CD4-positive, alpha-beta T cell treated with Interleukin-1 beta for 1 hour (primary cell): ENCODE results near the gene SSU72.
"Not testable (repeated sequence)": the region's sequence is repeated elsewhere in the genome, so short reads cannot be mapped to it uniquely, and the experiment has no call there.

Source experiments
- DNase-seq, 2 donors: peaks; one replicate each; pipeline ENCODE4 v3.0.0-alpha.2; 2020 to 2022

The SSU72 gene

GRCh38 chr1:1524750-1525383, 49.8 kb downstream of the SSU72 start:
- not testable (repeated sequence) for DNase-seq

GRCh38 chr1:1523651-1524050, 51.0 kb downstream of the SSU72 start:
- not testable (repeated sequence) for DNase-seq

- DNase-seq: not testable (repeated sequence)
Measured at GRCh38 chr1:1523226-1523625, 51.4 kb downstream of the SSU72 start.

GRCh38 chr1:1522536-1522935, 52.1 kb downstream of the SSU72 start:
- DNase-seq: not testable (repeated sequence)

- no peak for DNase-seq
Measured at GRCh38 chr1:1521331-1521730, 53.3 kb downstream of the SSU72 start.

- DNase-seq: not testable (repeated sequence)
Measured at GRCh38 chr1:1519805-1520505, 54.7 kb downstream of the SSU72 start.

- DNase-seq: not testable (repeated sequence)
Measured at GRCh38 chr1:1518621-1519007, 56.0 kb downstream of the SSU72 start.

- DNase-seq: no peak
Measured at GRCh38 chr1:1517973-1518620, 56.6 kb downstream of the SSU72 start.

- not testable (repeated sequence) for DNase-seq
Measured at GRCh38 chr1:1516923-1517322, 57.7 kb downstream of the SSU72 start.

GRCh38 chr1:1514376-1514775, 60.3 kb downstream of the SSU72 start:
- peak in 1 of 2 donors; percentile 56 for DNase-seq

- DNase-seq: not testable (repeated sequence)
Measured at GRCh38 chr1:1513675-1514074, 61.0 kb downstream of the SSU72 start.

- peak in 1 of 2 donors; percentile 18 for DNase-seq
Measured at GRCh38 chr1:1512425-1512824, 62.2 kb downstream of the SSU72 start.

GRCh38 chr1:1511533-1512285, 63.0 kb downstream of the SSU72 start, which contains the start of gene ATAD3A:
ATAD3A (plus strand) TSS chr1:1512162; CDS start chr1:1512269, 107 bp downstream.
- DNase-seq: peak; percentile 96

GRCh38 chr1:1510912-1511532, 63.6 kb downstream of the SSU72 start:
- DNase-seq: no peak

GRCh38 chr1:1509465-1509850, 65.2 kb downstream of the SSU72 start:
- not testable (repeated sequence) for DNase-seq

- DNase-seq: not testable (repeated sequence)
Measured at GRCh38 chr1:1508775-1509464, 65.7 kb downstream of the SSU72 start.

GRCh38 chr1:1507305-1507704, 67.4 kb downstream of the SSU72 start:
- no peak for DNase-seq

GRCh38 chr1:1505801-1506200, 68.9 kb downstream of the SSU72 start:
- not testable (repeated sequence) for DNase-seq

- DNase-seq: peak; percentile 42 to 66
Measured at GRCh38 chr1:1505366-1505798, 69.3 kb downstream of the SSU72 start.

- peak; percentile 80 to 84 for DNase-seq
Measured at GRCh38 chr1:1504777-1505365, 69.8 kb downstream of the SSU72 start.

- not testable (repeated sequence) for DNase-seq
Measured at GRCh38 chr1:1495461-1495975, 79.1 kb downstream of the SSU72 start.
